Fibroblast of the aortic adventitia (primary cell): Measurements from ENCODE around the gene TAGAP. TPM values are rescaled to one million over a fixed set of nuclear protein-coding genes. Genes with fewer than 3 reads are reported as not detected.
A peak's percentile ranks its signal among the peaks of the same experiment; 100 is the strongest.

Experiments
- DNase-seq: peaks from one replicate; pipeline ENCODE4 v3.0.0-alpha.2; 2010; ENCODE audit warnings: low read depth
- H3K4me3 ChIP-seq: 2 replicates; pipeline ENCODE4 v1.5.1; 2011; ENCODE audit warnings: low read depth, mild to moderate bottlenecking, control low read depth, low read length, moderate library complexity
- CTCF ChIP-seq: IDR thresholded peaks from 2 replicates; pipeline ENCODE4 v1.5.1; 2011; ENCODE audit warnings: mild to moderate bottlenecking, low read length, control low read depth, inconsistent platforms; ENCODE audit not compliant: insufficient read depth
- total RNA-seq: library from RNA; depleted of rRNA; stranded (reverse); fragments of >200 nt; gene quantifications from 2 replicates; pipeline ENCODE4 v1.2.3, GENCODE V29; 2012; ENCODE audit warnings: low replicate concordance

TAGAP gene
- total RNA-seq, 1 donor = not detected

GRCh38 chr6:159047891-159048685, 3.3 kb upstream of the TAGAP start:
- H3K4me3 ChIP-seq = no peak overlapping the region
- TF ChIP-seq CTCF = no peak
- no peak for DNase-seq

GRCh38 chr6:159045801-159046200, 1.0 kb upstream of the TAGAP start:
- TF ChIP-seq CTCF = no peak
- no peak overlapping the region for H3K4me3 ChIP-seq
- DNase-seq = no peak

GRCh38 chr6:159043947-159044346, 844 bp downstream of the TAGAP start:
- no peak for DNase-seq
- no peak overlapping the region for H3K4me3 ChIP-seq
- TF ChIP-seq CTCF = no peak

- TF ChIP-seq CTCF = no peak
- no peak for DNase-seq
- H3K4me3 ChIP-seq = no peak overlapping the region
These were observed 1.5 kb downstream of the TAGAP start for GRCh38 chr6:159043251-159043650.

GRCh38 chr6:159042826-159043181, 2.0 kb downstream of the TAGAP start:
- TF ChIP-seq CTCF = no peak
- DNase-seq = no peak
- no peak overlapping the region for H3K4me3 ChIP-seq

- DNase-seq = peak; percentile 64
- peak; percentile 98 for TF ChIP-seq CTCF
- no peak overlapping the region for H3K4me3 ChIP-seq
These were observed 2.6 kb downstream of the TAGAP start for GRCh38 chr6:159042003-159042825.
